Suprapubic skin (tissue), 4 donors: ENCODE results near the gene MCF2L2. TPM values are rescaled to one million over a fixed set of nuclear protein-coding genes. Genes with fewer than 3 reads are reported as not detected.

Experiments
- DNase-seq, 2 donors: peaks; one replicate each; pipeline ENCODE4 v3.0.0-alpha.2; 2019; ENCODE audit warnings: low spot score in 2 of 2
- H3K27ac ChIP-seq: fragments of 200-600 bp; sonication (generic); one replicate; pipeline ENCODE4 v1.5.1; 2019
- H3K27me3 ChIP-seq: fragments of 200-600 bp; sonication (generic); one replicate; pipeline ENCODE4 v1.5.1; 2019
- H3K36me3 ChIP-seq: fragments of 200-600 bp; sonication (generic); one replicate; pipeline ENCODE4 v1.5.1; 2019
- H3K4me1 ChIP-seq: fragments of 200-600 bp; sonication (generic); one replicate; pipeline ENCODE4 v1.5.1; 2019
- H3K4me3 ChIP-seq: fragments of 200-600 bp; sonication (generic); one replicate; pipeline ENCODE4 v1.5.1; 2019; ENCODE audit warnings: mild to moderate bottlenecking
- H3K9me3 ChIP-seq: fragments of 200-600 bp; sonication (generic); one replicate; pipeline ENCODE4 v1.5.1; 2019
- EP300 ChIP-seq: sonication (generic); formaldehyde crosslinking; IDR thresholded peaks from one replicate; pipeline ENCODE4 v1.6.1; 2017; ENCODE audit warnings: antibody characterized with exemption
- POLR2A ChIP-seq, 2 donors: fragments of 450-650 bp; IDR thresholded peaks; one replicate each; pipeline ENCODE4 v1.6.1; 2017; ENCODE audit warnings: antibody characterized with exemption in 2 of 2, mild to moderate bottlenecking in 2 of 2, moderate library complexity in 2 of 2
- POLR2AphosphoS5 ChIP-seq, 3 donors: sonication (generic); formaldehyde crosslinking; IDR thresholded peaks; one replicate each; pipeline ENCODE4 v1.6.1; 2017; ENCODE audit warnings: antibody characterized with exemption in 3 of 3
- WGBS: methylation state at CpG from one replicate; pipeline ENCODE4 v1.1.5; 2018; 5-methylcytosine and 5-hydroxymethylcytosine counted together
- total RNA-seq, 4 donors: library from RNA; depleted of rRNA; stranded (reverse); fragments of >200 nt; gene quantifications; one replicate each; pipeline ENCODE4 v1.1.0, GENCODE V29; 2016
- TF ChIP-seq, protein P1 (sequence below), 2 donors: fragments of 200-600 bp in 1 of 2; fragments of 450-650 bp in 1 of 2; sonication (generic) in 1 of 2; IDR thresholded peaks; one replicate each; pipeline ENCODE4 v1.5.1; 2016 to 2019; ENCODE audit warnings: antibody characterized with exemption in 2 of 2, mild to moderate bottlenecking in 1 of 2, moderate library complexity in 1 of 2

The MCF2L2 gene
- total RNA-seq, 4 donors from 2014 or later, result 0.36 to 2.2 (median 0.64) TPM

DNA sequence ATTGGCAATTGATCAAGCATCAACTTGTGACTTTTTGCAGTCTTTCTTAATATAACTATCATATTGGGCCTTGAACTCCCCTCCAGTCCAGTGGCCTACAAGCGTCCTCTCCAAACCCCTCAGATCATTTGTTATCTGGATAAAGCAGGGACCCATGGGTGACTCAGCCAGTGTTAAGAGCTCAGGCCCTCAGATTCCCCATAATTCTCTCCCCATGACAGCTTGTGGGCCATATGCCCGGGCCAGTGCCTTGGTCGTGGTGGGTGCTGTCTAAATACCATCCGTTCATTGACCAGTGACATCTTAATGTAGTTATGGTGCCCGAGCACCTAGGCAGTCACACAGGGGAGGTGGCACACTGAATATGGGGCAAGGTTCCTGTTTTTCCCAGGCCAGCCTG lies 18.1 kb downstream of the MCF2L2 start:
- Histone ChIP-seq H3K9me3 (no peaks in the 10 kb centered on the region), H3K27me3 (no peaks in the 10 kb centered on the region)
- 83% methylated on average over 5 of the region's 5 CpGs for WGBS

DNA sequence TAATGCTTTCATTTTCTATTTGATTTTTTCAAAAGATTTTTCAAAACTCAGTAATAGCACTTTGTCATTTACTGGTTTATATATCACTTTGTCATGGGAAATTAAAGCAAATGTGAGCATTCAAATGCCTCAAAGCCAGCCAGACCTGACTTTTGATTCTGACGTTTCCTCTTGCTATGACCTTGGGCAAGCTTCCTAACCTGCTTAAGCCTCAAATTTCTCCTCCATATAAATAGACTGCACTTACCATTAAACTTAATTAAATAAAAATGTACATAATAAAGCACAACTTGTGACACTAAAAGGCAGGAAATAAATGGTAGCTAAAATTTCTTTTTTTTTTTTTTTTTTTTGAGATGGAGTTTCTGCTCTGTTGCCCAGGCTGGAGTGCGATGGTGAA lies 19.2 kb downstream of the MCF2L2 start:
- H3K27me3 ChIP-seq, result no peaks in the 10 kb centered on the region
- no peak overlapping the region for H3K27ac ChIP-seq
- no peak overlapping the region for H3K4me3 ChIP-seq
- no peaks in the 10 kb centered on the region for H3K36me3 ChIP-seq
- H3K9me3 ChIP-seq, result no peaks in the 10 kb centered on the region
- DNase-seq, result no peak
- no peak for TF ChIP-seq POLR2AphosphoS5 (IDR thresholded peaks at IDR 0.05)
- TF ChIP-seq, protein P1, sequence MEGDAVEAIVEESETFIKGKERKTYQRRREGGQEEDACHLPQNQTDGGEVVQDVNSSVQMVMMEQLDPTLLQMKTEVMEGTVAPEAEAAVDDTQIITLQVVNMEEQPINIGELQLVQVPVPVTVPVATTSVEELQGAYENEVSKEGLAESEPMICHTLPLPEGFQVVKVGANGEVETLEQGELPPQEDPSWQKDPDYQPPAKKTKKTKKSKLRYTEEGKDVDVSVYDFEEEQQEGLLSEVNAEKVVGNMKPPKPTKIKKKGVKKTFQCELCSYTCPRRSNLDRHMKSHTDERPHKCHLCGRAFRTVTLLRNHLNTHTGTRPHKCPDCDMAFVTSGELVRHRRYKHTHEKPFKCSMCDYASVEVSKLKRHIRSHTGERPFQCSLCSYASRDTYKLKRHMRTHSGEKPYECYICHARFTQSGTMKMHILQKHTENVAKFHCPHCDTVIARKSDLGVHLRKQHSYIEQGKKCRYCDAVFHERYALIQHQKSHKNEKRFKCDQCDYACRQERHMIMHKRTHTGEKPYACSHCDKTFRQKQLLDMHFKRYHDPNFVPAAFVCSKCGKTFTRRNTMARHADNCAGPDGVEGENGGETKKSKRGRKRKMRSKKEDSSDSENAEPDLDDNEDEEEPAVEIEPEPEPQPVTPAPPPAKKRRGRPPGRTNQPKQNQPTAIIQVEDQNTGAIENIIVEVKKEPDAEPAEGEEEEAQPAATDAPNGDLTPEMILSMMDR (IDR thresholded peaks at IDR 0.05), result no peak
- no peak for TF ChIP-seq EP300
- no peak for TF ChIP-seq POLR2A (IDR thresholded peaks at IDR 0.05)
- no peaks in the 10 kb centered on the region for H3K4me1 ChIP-seq
- WGBS, result 74% methylated on average over 2 of the region's 2 CpGs

More for the DNA sequence above, 18.1 kb downstream of the MCF2L2 start:
- Histone ChIP-seq H3K27ac (no peak overlapping the region), H3K36me3 (no peaks in the 10 kb centered on the region), H3K4me3 (no peak overlapping the region), H3K4me1 (no peaks in the 10 kb centered on the region)
- TF ChIP-seq EP300 (no peak), POLR2AphosphoS5 (IDR thresholded peaks at IDR 0.05) (no peak), POLR2A (IDR thresholded peaks at IDR 0.05) (no peak)
- TF ChIP-seq, protein P1 (IDR thresholded peaks at IDR 0.05), result no peak
- DNase-seq, result no peak

DNA sequence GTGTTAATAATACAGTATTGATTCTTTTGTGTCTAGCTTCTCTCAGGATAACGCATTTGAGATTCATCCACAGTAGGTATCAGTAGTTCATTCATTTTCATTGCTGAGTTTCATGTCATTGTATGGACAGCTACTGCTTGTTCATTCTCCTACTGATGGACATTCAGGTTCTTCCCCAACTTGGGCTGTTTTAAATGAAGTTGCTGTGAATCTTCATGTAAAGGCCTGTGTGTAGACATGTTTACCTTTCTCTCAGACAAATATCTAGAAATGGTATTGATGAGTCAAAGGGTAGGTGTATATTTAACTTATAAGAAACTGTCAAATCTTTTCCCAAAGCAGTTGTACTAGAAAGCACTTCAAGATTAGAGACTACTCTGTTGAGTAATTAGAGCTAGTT lies 26.7 kb downstream of the MCF2L2 start:
- H3K4me1 ChIP-seq, result no peaks in the 10 kb centered on the region
- no peak overlapping the region for H3K27ac ChIP-seq
- no peak for DNase-seq
- H3K9me3 ChIP-seq, result no peaks in the 10 kb centered on the region
- no peaks in the 10 kb centered on the region for H3K27me3 ChIP-seq
- H3K36me3 ChIP-seq, result no peaks in the 10 kb centered on the region
- no peak overlapping the region for H3K4me3 ChIP-seq
- 87% methylated on average over 1 of the region's 1 CpG for WGBS
- TF ChIP-seq POLR2AphosphoS5 (IDR thresholded peaks at IDR 0.05) (no peak), EP300 (no peak)

DNA sequence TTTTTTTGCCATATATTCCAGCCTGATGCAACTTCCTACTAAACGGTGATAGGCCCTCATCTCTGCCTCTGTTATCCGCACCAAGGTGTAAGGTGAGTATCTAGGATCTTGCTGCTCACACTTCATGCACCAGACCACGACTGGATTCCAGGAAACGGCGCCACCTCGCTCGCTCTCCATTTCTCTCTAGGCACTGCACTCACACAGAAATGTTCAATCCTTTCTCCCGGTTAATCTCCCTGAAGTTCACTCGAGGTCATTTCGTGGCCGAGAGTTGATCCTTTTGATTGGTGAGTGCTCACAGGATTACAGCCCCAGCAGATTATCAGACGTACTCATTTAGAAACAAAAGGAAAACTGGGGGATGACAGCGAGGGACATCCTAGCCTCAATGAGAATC lies 28.1 kb downstream of the MCF2L2 start:
- Histone ChIP-seq H3K4me3 (no peak overlapping the region), H3K27ac (no peak overlapping the region), H3K27me3 (no peaks in the 10 kb centered on the region), H3K36me3 (no peaks in the 10 kb centered on the region), H3K9me3 (no peaks in the 10 kb centered on the region), H3K4me1 (no peaks in the 10 kb centered on the region)
- TF ChIP-seq, protein P1 (IDR thresholded peaks at IDR 0.05), result no peak
- TF ChIP-seq POLR2AphosphoS5 (IDR thresholded peaks at IDR 0.05), result no peak
- TF ChIP-seq POLR2A (IDR thresholded peaks at IDR 0.05), result no peak
- no peak for TF ChIP-seq EP300
- WGBS, result 70% methylated on average over 13 of the region's 13 CpGs
- DNase-seq, result no peak

DNA sequence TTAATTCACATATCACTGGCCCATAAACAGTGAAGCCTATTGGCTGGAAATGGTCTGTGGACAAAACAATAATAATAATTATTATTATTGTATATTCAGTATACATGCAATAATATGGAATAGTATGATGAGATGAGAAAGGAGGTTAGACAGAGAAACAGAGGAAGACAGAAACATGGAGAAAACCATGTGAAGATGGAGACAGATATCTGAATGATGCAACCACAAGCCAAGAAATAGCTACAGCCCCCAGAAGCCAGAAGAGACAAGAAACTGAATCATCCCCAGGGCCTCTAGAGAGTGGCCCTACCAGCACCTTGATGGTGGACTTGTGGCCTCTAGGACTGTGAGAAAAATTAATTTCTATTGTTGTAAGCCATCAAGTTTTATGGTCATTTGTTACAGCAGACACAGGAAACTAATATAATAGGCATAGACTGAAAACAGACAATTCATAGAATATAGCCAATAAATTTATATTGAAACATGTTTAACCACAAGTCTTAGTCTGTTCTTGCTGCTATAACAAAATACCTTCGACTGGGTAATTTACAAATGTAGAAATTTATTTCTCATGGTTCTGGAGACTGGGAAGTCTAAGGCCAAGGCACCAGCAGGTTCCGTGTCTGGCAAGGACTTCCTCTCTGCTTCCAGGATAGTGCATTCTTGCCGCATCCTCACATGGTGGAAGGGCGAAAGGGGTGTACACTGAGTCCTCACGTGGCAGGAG lies 31.6 kb downstream of the MCF2L2 start:
- H3K4me3 ChIP-seq, result no peak overlapping the region
- TF ChIP-seq EP300 (no peak), POLR2A (IDR thresholded peaks at IDR 0.05) (no peak), POLR2AphosphoS5 (IDR thresholded peaks at IDR 0.05) (no peak)
- TF ChIP-seq, protein P1 (IDR thresholded peaks at IDR 0.05), result no peak
- no peaks in the 10 kb centered on the region for H3K27me3 ChIP-seq
- no peaks in the 10 kb centered on the region for H3K4me1 ChIP-seq
- no peak overlapping the region for H3K27ac ChIP-seq
- no peaks in the 10 kb centered on the region for H3K9me3 ChIP-seq
- DNase-seq, result no peak
- WGBS, result 94% methylated on average over 5 of the region's 5 CpGs
- no peaks in the 10 kb centered on the region for H3K36me3 ChIP-seq
